SH-SY5Y (cell line): ENCODE measurements around the gene SOS1.

Source experiments
- GATA2 ChIP-seq: IDR thresholded peaks from 2 replicates; pipeline ENCODE4 v1.6.1; 2011; ENCODE audit warnings: mild to moderate bottlenecking, low read depth, low read length
- GATA3 ChIP-seq: IDR thresholded peaks from 2 replicates; pipeline ENCODE4 v1.6.1; 2011; ENCODE audit warnings: low read depth, mild to moderate bottlenecking, low read length, moderate library complexity

SOS1 gene

DNA sequence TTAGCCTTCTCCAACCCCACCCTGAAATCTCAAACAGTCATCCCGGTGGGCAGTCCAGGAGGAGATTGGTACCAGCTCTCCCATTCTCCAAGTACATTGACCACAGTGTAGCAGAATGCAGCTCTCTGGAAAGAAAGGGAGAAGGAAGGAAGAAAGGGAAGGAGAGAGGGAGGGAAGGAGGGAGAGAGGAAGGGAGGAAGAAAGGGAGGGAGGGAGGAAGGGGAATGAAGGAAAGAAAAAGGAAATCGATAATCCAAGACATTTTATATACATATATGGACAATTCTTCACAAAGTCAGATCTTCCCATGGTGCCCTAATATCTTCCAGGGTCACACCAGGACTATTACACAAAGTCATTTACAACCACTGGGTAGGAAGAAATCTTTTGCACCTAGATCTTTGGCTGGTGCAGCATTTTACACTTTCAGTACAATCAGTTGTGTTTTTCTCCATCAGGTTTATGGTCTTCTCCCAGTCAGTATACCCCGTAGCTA is 172.4 kb downstream of the SOS1 start:
- TF ChIP-seq GATA2 (no peak), GATA3 (no peak)

DNA sequence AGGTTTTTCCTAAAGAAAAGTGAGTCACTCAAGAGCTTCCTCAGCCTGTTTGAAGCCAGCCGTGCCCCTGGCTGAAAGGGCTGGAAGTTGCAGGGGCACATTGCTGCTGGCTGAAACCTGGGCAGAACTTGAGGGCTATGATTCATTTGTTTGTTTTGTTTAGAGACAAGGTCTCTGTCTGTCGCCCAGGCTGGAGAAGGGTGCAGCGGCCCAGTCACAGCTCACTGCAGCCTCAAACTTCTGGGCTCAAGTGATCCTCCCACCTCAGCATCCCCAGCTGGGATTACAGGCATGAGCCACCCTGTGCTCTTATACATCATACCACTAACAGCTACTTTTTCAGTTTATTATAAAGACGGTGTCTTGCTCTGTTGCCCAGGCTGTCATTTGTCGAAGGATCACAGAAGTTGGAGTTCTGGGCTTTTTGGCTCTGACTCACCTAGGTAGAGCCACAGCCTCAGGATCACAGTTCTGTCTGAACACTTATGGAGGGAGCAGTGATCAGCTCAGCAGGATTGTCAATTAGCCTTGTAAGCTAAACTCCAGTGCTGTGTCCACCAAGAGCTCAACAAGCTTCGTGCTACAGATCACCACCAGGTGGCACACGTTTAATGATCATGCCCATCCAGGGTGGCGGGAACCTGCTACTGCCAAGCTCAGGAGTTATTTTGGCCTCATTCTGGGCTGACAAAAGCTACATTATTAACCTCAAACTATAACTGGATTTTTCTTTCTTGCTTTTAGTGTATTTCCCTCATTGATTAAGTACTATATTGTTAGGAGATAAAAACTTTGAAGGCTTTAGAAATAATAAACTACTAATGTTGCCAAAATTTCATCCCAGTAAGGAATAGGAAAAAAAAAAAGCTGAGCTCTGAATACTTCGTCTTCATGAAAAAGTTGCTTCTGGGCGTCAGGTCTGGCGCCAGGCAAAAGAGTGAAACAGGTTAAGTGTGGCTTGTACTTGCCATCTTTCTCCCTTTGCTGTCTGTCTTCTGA is 173.3 kb downstream of the SOS1 start:
- TF ChIP-seq GATA2 (no peak), GATA3 (no peak)

DNA sequence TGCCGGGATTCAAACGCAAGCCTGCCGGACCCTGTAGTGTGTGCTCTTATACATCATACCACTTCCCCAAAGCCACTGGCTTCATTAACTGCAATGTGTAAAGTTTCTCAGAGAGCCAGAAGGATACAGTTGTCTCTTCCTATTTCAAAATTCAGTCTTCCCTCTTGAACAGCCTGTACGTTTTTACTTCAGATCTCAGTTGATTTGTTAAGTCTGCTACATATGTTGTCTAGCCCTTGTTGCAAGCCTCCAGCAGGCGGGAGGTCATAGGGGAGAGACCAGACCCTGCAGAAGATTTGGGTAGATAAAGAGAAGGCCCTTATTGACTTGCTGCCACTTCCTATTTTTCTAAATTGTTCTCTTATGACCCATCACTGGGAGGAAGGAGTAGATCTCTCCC is 174.9 kb downstream of the SOS1 start:
- TF ChIP-seq GATA2 (no peak), GATA3 (no peak)

DNA sequence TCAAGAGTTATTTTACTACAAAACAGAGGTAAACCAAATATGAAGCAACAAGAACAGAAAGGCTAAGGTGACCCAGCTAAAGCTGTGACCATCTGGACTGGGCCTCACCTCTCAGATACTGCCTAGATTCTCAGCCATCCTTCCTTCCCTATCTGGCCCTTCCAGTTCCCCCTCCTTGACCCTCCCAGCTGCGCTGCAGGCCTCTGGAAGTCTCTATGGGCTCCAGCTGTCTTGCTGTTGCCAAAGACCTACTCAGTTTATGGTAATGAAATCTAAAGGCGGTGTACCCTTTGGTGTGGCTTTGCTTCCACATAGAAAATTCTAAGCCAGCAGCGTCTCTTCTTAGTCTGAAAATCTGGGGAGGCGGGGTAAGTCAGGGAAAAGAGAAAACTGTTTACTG is 175.5 kb downstream of the SOS1 start:
- TF ChIP-seq GATA2 (no peak), GATA3 (no peak)

DNA sequence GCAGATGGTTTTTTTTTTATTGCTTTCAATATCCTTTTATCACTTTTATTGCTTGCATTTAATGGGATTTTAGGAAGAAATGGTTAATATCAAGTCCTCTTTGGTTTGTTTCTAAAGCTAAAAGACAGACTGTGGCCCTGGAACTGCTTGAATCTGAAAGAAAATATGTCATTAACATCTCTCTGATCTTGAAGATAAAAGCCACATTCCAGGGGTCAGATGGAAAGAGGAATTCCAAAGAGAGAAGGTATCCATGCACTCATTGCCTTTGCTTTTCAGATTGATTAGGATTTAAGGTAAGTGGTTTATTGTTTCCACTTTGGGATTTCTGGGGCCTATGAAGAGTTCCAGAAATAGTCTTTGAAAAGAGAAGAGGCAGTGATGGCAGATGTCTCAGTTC is 177.1 kb downstream of the SOS1 start:
- TF ChIP-seq GATA3, result no peak
- TF ChIP-seq GATA2, result no peak

DNA sequence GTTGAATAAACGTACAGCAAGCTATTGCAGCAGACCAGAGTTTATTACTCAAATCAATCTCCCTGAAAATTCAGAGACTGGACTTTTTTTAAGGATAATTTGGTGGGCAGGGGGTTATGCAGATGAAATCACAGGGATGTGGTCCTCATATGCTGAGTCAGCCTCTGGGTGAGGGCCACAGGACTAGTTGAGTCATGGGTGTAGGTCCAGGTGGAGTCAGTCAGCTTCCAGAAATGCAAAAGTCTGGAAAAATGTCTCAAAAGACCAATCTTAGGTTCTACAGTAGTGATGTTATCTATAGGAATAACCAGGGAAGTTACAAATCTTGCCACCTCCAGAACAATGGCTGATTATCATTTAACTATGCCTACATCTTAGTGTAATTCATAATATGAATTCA is 180.1 kb downstream of the SOS1 start:
- TF ChIP-seq GATA2 (no peak), GATA3 (no peak)

DNA sequence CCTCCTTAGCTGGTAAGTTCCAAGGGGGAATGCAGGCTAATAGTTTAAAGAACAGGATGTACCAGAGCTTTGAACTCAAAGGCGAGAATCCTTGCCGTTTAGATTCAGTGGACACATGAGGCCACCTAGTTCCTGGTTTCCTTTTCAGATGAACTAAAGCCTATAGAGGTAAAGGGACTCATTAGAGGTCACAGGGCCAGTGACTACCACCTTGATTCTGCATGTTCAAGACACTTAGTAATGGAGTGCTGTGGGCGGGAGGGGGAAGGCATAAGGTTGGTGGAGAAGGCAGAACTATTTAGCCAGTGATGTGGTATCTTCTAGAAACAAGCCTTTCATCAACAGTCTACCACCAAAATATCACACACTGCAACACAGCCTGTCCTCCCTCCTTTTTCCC is 183.3 kb downstream of the SOS1 start:
- TF ChIP-seq GATA3 (no peak), GATA2 (no peak)

DNA sequence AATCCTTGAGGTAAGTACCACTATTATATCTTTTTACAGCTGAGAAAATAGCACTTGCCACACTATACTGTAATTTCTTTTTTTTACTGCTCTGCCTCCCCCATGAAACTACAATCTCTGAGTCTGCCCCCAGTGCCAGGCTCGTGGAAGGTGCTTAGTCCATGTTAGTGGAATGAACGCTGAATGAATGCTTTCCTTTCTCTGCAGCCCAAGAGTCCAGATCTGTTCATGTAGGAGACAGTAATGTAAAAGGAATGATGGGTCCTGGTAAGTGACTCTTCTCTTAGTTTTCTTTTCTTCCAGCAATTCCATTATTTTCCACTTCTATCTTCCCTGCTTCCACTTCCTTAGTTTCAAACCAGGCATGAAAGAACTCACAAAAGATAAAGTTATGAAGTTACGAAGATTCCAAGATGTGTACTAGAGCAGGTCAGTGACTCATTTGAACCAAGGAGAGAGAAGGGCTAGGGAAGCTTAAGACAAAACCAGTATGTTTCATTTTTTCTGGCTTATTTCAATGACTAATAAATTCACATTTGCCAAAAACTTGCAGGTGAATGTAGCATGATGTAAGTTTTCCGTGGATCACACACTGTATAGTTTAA is 185.2 kb downstream of the SOS1 start:
- TF ChIP-seq GATA2, result no peak
- TF ChIP-seq GATA3, result no peak

DNA sequence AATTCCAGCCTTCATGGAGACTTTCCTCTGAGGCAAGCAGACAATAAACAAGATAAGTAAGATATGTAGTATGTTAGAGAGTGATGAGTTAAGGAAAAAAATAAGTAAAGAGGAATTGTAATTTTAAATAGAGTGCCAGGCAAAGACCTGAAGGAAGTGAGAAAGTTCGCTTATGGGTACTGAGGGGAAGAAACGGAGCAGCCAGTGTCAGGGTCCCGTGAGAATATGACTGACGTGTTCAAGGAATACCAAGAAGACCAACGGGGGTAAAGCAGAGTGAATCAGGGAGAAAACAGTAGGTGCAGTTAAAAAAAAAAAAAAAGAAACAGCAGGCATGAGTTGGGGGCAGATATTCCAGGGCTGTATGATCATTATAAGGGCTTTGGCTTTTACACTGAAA is 186.1 kb downstream of the SOS1 start:
- TF ChIP-seq GATA2 (no peak), GATA3 (no peak)

DNA sequence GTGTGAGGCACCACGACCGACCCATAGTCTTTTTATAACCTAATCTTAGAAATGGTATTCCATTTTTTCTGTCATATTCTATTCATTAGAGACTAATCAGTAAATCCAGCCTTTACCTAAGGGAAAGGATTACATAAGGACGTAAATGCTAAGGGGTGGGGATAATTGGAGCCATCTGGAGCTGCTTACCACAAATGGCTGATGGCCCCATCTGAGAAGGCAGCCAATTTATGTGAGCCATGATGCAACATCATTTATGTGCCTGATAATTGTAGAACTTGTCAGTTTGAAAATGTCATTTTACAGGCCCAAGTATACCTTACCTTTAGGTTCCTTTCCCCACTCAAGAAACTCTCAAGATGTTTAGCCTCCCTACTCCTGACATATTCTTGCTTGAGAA is 187.2 kb downstream of the SOS1 start:
- TF ChIP-seq GATA2 (no peak), GATA3 (no peak)

DNA sequence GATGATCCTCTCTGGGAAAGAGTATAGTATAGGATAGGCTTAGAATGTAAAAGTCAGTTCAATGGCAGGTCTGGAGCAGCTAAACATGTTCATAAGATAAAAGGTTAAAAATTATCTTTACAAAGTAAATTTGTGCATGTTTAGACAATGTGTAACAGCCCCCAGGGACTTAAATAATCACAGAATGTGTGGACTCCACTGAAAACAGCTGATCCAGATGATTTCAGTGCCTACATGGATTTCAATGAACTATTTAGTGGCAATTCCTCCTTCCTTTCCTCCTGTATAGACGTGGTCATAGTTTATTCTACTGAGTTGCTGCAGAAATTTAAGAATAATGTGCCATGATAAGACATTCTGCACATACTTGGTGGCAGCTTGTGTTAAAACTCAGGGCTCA is 188.3 kb downstream of the SOS1 start:
- TF ChIP-seq GATA2 (no peak), GATA3 (no peak)
